ENCODE data around the gene APBA2.

The APBA2 gene

GRCh38 chr15:28915041-28915810 lies 29.5 kb downstream of the APBA2 start:
- no peak overlapping the region for H3K4me3 ChIP-seq (ENCODE audit: low read depth, low read length)
- no peak for TF ChIP-seq CTCF (IDR thresholded peaks at IDR 0.05; ENCODE audit: low read depth, low read length, missing control alignments)
- DNase-seq (ENCODE audit: low read depth): no peak

DNA sequence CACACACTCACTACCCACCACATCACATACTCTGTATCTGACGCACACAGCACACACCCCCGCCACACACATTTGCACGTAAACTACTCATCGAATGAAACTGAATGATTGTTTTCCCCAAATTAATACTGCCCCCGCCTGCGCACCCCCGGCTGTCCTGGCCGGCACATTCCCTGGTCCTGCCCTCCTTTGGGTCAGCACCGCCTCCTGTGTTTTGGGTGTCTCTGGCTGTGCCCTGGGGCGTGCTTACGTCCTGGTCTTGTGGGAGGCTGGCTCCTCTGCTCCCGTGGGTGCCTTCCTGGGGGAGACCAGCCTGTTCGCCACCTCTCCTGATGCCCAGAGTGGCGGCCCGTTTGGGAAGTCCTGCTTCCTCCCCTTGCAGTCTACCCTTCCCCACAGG lies 30.2 kb downstream of the APBA2 start:
- no peak overlapping the region for H3K4me3 ChIP-seq (ENCODE audit: low read depth, low read length)
- TF ChIP-seq CTCF (IDR thresholded peaks at IDR 0.05; ENCODE audit: low read depth, low read length, missing control alignments): no peak
- no peak for DNase-seq (ENCODE audit: low read depth)

- DNase-seq (ENCODE audit: low read depth): no peak
- H3K4me3 ChIP-seq (ENCODE audit: low read depth, low read length): no peak overlapping the region
- no peak for TF ChIP-seq CTCF (IDR thresholded peaks at IDR 0.05; ENCODE audit: low read depth, low read length, missing control alignments)
Observed at GRCh38 chr15:28917791-28918140, 32.0 kb downstream of the APBA2 start.

GRCh38 chr15:28918141-28918983 lies 32.6 kb downstream of the APBA2 start:
- no peak for DNase-seq (ENCODE audit: low read depth)
- H3K4me3 ChIP-seq (ENCODE audit: low read depth, low read length): no peak overlapping the region
- no peak for TF ChIP-seq CTCF (IDR thresholded peaks at IDR 0.05; ENCODE audit: low read depth, low read length, missing control alignments)

GRCh38 chr15:28919201-28919635 lies 33.4 kb downstream of the APBA2 start:
- TF ChIP-seq CTCF (IDR thresholded peaks at IDR 0.05; ENCODE audit: low read depth, low read length, missing control alignments): no peak
- no peak for DNase-seq (ENCODE audit: low read depth)
- no peak overlapping the region for H3K4me3 ChIP-seq (ENCODE audit: low read depth, low read length)

- H3K4me3 ChIP-seq (ENCODE audit: low read depth, low read length): no peak overlapping the region
- TF ChIP-seq CTCF (IDR thresholded peaks at IDR 0.05; ENCODE audit: low read depth, low read length, missing control alignments): no peak
- DNase-seq (ENCODE audit: low read depth): no peak
Observed at GRCh38 chr15:28919679-28920655, 34.2 kb downstream of the APBA2 start.
